Measurements from ENCODE around the gene VOPP1.

Gene VOPP1

DNA sequence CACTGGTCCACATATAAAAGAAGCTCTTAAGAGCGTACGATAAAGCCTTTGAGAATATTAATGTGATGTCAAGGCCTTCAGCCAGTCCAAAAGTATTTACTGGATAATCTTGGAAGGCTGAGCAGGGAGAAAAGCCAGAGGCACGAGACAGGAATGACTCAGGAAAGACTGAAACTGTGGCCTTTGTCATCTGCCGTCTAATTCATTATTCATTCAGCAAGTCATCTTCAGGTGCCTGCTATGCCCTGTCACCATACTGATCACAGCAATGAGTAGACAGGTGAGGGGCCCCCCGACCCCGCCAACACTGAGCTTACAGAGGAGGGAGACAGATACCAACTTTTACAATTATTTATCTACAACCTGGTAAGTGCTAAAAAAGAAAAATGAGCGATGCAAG lies 78.9 kb downstream of the VOPP1 start:
- DNase-seq (ENCODE audit: extremely low read depth, low read depth) = no peak
- TF ChIP-seq, protein P1, sequence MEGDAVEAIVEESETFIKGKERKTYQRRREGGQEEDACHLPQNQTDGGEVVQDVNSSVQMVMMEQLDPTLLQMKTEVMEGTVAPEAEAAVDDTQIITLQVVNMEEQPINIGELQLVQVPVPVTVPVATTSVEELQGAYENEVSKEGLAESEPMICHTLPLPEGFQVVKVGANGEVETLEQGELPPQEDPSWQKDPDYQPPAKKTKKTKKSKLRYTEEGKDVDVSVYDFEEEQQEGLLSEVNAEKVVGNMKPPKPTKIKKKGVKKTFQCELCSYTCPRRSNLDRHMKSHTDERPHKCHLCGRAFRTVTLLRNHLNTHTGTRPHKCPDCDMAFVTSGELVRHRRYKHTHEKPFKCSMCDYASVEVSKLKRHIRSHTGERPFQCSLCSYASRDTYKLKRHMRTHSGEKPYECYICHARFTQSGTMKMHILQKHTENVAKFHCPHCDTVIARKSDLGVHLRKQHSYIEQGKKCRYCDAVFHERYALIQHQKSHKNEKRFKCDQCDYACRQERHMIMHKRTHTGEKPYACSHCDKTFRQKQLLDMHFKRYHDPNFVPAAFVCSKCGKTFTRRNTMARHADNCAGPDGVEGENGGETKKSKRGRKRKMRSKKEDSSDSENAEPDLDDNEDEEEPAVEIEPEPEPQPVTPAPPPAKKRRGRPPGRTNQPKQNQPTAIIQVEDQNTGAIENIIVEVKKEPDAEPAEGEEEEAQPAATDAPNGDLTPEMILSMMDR (IDR thresholded peaks at IDR 0.05; ENCODE audit: low read depth, low read length) = no peak

GRCh38 chr7:55491346-55491745 lies 81.0 kb downstream of the VOPP1 start:
- TF ChIP-seq, protein P1 (IDR thresholded peaks at IDR 0.05; ENCODE audit: low read depth, low read length) = no peak
- no peak for DNase-seq (ENCODE audit: extremely low read depth, low read depth)

GRCh38 chr7:55490099-55490498 lies 82.2 kb downstream of the VOPP1 start:
- DNase-seq (ENCODE audit: extremely low read depth, low read depth) = no peak

DNA sequence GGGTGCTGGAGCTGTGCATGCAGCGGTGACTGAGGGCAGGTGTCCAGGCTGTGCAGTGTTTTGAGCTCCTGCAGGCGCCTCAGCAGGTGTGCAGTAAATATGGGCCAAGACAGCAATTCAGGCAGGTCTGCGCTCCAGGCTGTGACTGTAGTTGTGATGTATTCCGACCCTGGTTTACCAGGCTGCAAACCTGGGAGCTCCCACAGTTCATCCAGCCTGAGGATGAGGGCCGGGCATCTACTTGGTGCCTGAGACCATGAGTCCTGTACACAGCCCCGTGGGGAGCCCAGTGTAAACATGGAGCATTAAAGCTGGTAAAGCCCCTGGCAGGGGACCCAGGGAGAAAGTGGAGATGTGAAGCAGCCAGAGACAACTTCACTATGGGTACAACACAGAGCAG lies 82.8 kb downstream of the VOPP1 start:
- TF ChIP-seq, protein P1 (IDR thresholded peaks at IDR 0.05; ENCODE audit: low read depth, low read length) = no peak
- DNase-seq (ENCODE audit: extremely low read depth, low read depth) = no peak

More at GRCh38 chr7:55490099-55490498, 82.2 kb downstream of the VOPP1 start:
- TF ChIP-seq, protein P1 (IDR thresholded peaks at IDR 0.05; ENCODE audit: low read depth, low read length) = no peak

GRCh38 chr7:55488804-55489340 lies 83.4 kb downstream of the VOPP1 start:
- TF ChIP-seq, protein P1 (IDR thresholded peaks at IDR 0.05; ENCODE audit: low read depth, low read length) = no peak
- DNase-seq (ENCODE audit: extremely low read depth, low read depth) = no peak

DNA sequence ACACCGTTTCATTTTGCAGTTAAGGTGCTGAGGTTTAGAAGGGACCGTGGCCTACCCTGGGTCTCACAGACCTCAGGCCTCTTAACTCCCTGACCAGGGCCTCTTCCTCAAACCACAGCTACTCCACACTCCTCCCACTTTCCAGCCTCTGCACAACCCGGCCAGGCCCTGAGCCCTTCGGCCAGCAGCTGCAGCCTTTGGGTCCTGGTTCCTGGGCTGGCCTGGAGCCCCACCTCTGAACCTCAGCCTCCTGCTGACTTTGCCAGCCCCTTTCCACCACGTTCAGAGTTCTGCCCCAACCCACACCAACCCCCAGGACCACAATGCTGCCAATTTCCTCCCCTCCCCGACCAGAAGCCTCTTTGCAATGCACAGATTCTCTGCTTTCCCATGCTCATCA lies 84.1 kb downstream of the VOPP1 start:
- DNase-seq (ENCODE audit: extremely low read depth, low read depth) = no peak
- TF ChIP-seq, protein P1 (IDR thresholded peaks at IDR 0.05; ENCODE audit: low read depth, low read length) = no peak

DNA sequence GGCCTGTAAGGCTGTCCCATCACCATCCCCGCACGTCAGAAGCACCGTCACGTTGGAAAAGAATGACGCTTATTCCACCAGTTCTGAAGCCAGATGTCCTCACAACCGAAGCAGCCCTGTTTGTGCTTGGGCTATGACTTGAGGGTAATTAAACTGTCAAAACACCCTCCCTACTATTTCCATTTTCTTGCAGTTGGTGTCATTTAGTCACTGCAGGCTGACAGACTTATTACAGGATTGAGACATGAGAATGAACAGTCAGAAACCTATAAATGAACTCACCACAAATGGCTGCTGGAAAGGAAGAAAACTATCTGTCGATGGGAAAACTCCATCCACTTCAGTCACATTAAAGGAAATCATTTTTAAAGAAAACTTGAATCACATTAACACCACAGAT lies 85.3 kb downstream of the VOPP1 start:
- DNase-seq (ENCODE audit: extremely low read depth, low read depth) = no peak
- TF ChIP-seq, protein P1 (IDR thresholded peaks at IDR 0.05; ENCODE audit: low read depth, low read length) = no peak

Data from AG09319 (cell line).